ENCODE results near the gene STAG1.
A peak's percentile ranks its signal among the peaks of the same experiment; 100 is the strongest.

STAG1 gene

GRCh38 chr3:136682740-136683312 lies 69.4 kb downstream of the STAG1 start:
- no peak for TF ChIP-seq CTCF (conservative IDR thresholded peaks at IDR 0.05; ENCODE audit: low read length)
- no peak for DNase-seq (ENCODE audit: low read depth)
- no peak overlapping the region for H3K4me3 ChIP-seq (ENCODE audit: low read length)

- DNase-seq (ENCODE audit: low read depth) = peak; percentile 71
- no peak for TF ChIP-seq CTCF (conservative IDR thresholded peaks at IDR 0.05; ENCODE audit: low read length)
- no peak overlapping the region for H3K4me3 ChIP-seq (ENCODE audit: low read length)
Measured at GRCh38 chr3:136678981-136679380, 73.2 kb downstream of the STAG1 start.

- no peak for DNase-seq (ENCODE audit: low read depth)
- no peak for TF ChIP-seq CTCF (conservative IDR thresholded peaks at IDR 0.05; ENCODE audit: low read length)
- no peak overlapping the region for H3K4me3 ChIP-seq (ENCODE audit: low read length)
Measured at GRCh38 chr3:136676009-136676408, 76.2 kb downstream of the STAG1 start.

- DNase-seq (ENCODE audit: low read depth) = no peak
- no peak for TF ChIP-seq CTCF (conservative IDR thresholded peaks at IDR 0.05; ENCODE audit: low read length)
Measured at GRCh38 chr3:136675150-136675858, 76.9 kb downstream of the STAG1 start.

GRCh38 chr3:136672457-136672856 lies 79.7 kb downstream of the STAG1 start:
- DNase-seq (ENCODE audit: low read depth) = no peak
- H3K4me3 ChIP-seq (ENCODE audit: low read length) = no peak overlapping the region
- no peak for TF ChIP-seq CTCF (conservative IDR thresholded peaks at IDR 0.05; ENCODE audit: low read length)

More at GRCh38 chr3:136675150-136675858, 76.9 kb downstream of the STAG1 start:
- H3K4me3 ChIP-seq (ENCODE audit: low read length) = no peak overlapping the region

GRCh38 chr3:136671921-136672320 lies 80.3 kb downstream of the STAG1 start:
- peak; percentile 78 for DNase-seq (ENCODE audit: low read depth)
- H3K4me3 ChIP-seq (ENCODE audit: low read length) = no peak overlapping the region
- TF ChIP-seq CTCF (conservative IDR thresholded peaks at IDR 0.05; ENCODE audit: low read length) = no peak

- H3K4me3 ChIP-seq (ENCODE audit: low read length) = no peak overlapping the region
- no peak for TF ChIP-seq CTCF (conservative IDR thresholded peaks at IDR 0.05; ENCODE audit: low read length)
- DNase-seq (ENCODE audit: low read depth) = no peak
Measured at GRCh38 chr3:136670166-136670565, 82.0 kb downstream of the STAG1 start.

All from AG10803 (cell line).